HG02623 (cell line): ENCODE measurements around the gene PHPT1.
"Not testable (repeated sequence)": the region's sequence is repeated elsewhere in the genome, so short reads cannot be mapped to it uniquely, and the experiment has no call there.

Experiments used
- ATAC-seq: cut with Tn5 transposase; IDR thresholded peaks from one replicate; pipeline ENCODE4 v1.9.1; 2021; ENCODE audit warnings: moderate library complexity; ENCODE audit not compliant: unreplicated experiment

The PHPT1 gene

DNA sequence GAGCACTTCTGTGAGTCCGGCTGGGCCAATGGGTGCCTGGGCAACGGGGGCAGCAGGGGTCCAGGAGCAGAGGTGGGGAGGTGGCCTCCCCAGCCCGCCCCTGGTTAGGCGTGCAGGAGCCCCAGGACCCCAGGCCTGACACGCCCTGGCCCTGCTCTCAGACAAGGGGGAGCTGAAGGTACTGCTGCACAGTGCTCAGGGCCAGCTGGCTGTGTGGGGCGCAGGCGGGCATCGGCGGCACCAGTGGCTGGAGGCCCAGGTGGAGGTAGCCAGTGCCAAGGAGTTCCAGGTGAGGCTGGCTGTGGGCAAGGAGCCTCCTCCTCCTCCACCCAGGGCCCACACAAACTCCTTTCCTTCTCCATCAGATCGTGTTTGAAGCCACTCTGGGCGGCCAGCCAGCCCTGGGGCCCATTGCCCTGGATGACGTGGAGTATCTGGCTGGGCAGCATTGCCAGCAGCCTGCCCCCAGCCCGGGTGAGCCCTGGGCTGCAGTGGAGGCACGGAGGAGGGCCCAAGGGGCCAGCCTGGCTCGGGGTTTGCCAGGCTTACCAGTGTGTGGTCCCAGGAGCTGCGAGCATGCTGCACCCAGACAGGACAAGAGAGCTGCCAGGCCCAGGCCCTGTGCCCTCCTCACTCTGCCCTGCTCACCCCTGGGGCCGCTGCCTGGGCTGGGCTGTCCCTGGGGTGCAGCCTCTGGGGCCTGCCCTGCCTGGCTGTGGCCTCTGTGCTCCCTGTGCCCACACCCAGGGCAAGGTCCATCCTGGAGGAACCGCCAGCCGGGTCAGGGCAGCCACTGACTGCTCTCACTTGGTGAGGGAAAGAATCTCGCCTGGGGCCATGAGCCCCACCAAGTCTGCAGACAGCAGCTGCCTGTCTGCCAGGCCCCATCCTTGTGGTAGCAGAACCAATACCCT is 9.9 kb downstream of the PHPT1 start:
- no peak for ATAC-seq

DNA sequence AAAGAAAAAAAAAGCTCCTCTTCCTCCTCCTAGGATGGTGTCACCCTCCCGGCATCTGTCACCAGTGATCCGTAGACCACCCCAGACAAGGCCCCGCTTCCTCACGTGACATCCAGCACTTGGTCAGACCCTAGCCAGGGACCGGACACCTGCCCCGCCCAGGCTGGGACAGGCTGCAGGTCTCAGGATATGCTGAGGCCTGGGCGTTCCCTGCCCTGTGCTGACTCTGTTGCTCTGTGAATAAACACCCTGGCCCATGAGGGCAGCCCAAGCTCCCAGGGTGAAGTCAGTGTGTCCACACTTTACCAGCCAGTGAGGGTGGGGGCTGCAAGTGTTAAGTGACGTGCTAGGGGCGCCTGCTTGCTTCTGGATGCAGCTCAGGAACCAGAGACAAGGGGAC is 11.3 kb downstream of the PHPT1 start:
- ATAC-seq, result no peak

DNA sequence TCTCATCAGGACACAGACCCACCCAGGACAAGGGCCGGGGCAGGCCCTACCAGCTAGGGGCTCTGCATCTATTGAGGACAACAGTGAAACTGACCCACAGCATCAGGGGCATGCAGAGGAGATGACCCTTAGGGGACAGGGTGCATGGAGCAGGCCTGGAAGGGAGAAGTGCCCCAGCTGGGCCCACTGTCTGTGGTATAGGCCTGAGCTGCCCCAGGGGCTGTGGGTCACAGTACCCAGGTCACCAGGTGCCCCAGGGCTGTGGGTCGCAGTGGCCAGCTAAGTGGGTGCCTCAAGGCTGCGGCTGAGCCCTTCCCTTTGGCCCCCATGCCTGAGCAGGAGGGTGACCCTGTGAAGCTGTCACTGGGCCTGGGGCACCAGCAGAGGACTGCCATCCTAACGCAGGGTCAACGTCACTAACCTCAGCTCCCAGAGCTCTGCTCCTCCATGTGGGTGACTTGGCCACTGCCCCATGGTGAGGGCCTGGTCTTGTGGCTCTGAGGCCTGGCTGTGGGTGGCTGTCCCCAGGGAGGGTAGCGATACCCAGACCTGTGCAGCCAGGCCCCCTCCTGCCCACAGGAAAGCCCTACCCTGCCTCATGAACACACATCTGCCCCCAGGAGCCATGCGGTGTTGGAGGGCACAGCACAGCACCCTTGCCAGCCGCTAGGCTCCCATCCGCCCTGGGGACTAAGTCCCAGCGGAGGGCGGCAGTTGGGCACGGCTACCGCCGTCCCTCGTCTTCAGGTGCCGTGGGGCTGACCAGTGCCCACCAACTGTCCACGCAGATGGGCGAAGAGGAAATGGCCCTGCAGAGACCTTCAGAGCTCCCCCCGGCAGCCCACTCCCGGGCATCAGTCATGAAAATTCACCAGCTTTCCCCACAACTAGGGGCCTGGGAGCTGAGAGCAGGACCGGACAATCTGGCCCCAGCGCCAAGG is 12.0 kb downstream of the PHPT1 start:
- no peak for ATAC-seq

DNA sequence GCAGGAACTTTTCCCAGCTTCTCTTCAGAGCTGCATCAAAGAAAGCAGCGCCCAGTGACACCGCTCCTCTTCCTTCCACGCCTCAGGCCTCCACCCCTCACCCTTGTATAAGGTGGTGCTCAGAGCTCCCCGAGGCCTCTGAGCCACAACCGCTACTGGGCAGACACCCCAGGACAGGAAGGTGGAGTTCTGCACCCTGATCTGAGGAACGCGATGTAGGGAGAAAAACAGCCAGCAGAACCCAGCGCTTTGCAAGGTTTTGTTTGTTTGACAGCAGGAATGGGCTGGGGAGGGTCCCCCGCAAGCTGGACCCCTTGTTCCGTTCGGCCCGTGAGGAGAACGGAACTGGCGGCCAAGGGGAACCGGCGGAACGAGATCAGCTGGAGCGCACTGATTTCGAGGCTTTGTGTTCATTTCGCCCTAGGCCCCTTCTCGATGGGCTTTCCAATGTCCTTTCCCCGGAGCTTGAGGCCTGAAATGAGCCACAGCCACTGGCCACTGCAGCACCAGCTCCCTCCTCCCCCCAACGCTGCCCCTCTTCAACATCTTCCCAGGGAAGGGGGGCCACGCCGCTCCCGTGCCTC is 12.8 kb downstream of the PHPT1 start:
- ATAC-seq, result no peak

DNA sequence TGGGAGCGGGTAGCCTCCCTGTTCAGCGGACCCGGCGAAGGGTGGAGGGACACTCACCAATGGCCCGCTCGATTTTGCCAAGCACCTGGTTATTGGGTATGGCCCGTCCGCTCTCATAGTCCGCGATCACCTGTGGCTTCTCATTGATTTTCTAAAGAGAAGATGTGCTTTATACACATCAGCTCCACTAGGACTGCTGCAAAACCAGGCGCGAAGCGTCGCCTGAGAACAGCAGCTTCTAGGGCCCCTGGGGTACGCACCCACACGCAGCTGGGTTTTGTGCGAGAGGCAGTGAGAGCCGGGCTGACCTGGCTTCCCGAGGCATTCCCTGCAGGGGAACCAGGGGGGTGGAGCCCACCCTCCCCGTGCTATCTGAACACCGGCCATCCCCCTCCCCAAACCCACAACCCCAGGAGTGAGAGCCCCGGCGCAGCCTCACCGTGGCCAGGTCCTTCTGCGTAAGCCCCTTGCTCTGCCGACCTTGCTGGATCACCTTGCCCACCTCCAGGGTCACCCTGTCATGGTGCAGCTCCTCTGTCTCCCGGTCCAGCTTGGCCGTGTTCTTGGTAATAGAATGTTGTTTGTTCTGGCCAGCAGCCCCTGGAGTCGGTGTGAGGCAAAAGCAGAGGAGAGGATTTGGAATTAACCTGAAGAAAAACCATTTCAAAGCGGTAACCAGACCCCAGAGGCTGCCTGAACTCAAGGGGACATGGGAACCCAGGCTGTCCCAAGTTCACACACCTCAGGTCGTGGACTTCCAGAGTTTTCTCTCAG is 13.8 kb downstream of the PHPT1 start:
- no peak for ATAC-seq

DNA sequence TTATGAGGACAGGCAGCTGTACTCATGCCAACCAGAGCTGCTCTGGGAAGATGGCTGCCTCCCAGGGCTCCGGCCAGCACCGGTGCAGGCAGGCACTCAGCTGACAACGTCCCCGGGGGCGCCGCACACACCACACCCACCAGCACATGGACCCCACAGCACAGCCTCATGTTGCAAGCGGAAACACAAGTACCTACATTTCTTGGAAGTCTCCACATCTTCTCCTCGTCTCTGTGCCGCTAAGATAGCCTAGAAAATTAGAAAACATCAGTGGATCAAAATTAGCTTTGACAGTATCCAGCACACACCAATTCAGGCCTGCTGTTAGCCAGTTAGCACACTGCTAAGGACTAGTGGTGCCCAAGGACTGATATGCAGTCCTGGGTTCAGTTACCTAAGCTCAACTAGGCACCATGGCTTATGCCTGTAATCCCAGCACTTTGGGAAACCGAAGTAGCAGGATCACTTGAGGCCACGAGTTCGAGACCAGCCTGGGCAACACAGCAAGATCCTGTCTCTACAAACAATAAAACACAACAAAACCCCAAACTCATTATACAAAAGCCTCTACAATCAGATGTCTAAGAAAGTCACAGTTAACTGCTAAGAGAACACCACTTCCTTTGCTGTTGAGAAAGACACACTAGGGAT is 14.5 kb downstream of the PHPT1 start:
- no peak for ATAC-seq

DNA sequence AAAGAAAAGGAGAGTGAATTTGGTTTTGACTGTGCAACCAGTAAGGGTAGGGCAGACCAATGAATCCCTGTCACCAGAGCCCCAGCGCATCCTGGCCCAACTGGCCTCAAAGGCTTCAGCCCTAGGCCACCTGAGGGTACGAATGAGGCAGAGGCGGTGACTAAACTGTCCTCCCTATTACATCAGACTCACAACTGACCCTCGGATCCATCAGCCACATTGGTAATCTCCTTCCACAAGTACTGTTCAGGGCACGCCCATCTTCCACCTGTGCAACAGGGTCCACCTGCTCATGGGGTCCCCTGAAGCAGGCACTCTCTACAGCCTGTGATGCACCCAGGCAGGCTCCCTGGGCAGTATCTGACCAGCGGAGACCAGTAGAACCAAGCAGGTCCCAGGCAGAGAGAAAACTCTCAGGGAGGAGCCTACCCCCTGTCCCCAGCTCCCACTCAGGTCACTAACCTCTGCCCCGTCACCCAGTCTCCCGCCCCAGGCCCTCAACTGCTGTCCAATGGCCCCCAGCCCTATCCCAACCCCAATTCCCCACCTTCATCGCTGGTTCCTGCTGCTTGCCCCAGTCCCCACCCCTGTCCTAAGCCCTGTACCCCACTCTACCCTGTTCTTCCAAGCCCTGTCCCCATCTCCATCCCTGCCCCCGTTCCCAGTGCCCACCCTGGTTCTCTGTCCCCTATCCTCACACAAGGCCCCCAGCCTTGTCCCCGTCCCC is 16.0 kb downstream of the PHPT1 start:
- no peak for ATAC-seq

DNA sequence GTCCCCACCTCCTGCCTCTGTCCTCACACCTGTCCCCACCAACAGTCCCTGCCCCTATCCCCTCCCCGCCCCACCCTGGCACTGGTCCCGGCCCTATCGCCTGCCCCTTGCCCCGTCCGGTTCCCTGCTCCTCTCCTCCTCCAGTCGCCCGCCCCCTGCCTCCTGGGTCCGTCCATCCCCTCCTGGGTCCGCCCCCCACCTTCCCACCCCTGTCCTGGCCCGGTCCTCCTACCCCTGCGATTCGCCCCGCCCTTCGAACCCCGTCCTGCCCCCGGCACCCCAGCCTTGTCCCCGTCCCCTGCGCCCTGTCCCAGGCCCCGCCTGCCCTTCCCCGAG is 16.5 kb downstream of the PHPT1 start:
- no peak for ATAC-seq

DNA sequence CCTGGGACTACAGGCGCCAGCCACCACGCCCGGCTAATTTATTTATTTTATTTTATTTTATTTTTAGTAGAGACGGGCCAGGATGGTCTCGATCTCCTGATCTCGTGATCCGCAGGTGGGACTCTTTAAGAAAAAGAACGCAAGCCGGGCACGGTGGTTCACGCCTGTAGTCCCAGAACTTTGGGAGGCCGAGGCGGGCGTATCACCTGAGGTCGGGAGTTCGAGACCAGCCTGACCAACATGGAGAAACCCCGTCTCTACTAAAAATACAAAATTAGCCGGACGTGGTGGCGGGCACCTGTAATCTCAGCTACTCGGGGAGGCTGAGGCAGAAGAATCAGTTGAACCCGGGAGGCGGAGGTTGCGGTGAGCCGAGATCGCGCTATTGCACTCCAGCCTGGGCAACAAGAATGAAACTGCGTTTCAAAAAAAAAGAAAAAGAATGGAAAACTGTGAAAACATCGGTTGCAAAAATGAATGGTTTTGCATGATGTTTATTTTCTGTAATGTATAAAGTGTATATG is 17.8 kb downstream of the PHPT1 start:
- ATAC-seq, result not testable (repeated sequence)

DNA sequence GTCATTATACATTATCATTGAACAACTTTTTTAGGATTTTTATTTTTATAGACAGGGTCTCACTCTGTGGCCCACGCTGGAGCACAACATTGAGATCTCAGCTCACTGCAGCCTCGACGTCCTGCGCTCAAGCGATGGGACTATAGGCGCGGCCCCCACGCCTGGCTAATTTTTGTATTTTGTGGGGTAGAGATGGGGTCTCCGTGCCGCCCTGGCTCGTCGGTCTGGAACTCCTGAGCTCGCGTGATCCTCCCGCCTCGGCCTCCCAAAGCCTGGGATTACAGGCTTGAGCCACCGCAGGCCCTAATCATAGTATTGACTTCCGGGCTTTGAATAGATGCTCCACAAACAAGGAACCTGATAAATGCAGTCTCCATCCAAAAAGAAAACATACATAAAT is 18.3 kb downstream of the PHPT1 start:
- ATAC-seq, result no peak

DNA sequence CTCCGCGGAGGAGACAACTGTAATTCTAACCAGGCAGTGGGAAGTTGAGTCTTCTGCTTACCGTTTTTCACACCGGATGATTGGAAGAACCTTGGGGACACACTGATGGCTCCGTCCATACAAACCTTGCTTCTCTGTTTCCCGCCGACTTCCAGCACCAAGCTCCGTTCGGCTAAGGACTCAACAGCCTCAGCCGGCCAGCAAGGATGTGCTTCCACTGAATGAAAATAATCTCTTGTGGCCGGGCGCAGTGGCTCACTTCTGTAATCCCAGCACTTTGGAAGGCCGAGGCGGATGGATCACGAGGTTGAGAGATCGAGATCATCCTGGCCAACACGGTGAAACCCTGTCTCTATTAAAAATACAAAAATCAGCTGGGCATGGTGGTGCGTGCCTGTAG is 18.7 kb downstream of the PHPT1 start:
- no peak for ATAC-seq

DNA sequence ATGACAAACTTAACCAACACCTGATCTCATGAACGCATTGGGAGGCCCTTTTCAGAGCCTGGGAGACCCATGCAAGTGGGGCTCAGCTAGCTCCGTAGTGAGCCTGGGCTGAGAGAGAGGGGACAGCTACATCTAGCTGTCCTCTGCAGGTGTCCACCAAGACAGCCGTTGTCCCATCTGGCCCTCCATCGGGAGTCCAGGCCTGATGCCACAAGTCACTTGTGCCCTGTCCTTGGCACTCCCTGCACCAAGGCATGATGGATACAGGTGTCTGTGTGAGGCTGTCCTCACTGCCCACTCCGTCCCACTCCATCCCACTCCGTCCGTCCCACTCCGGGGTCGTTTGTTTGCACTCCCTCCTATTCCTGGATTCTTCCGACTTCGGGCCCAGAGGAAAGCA is 19.4 kb downstream of the PHPT1 start:
- ATAC-seq, result no peak

DNA sequence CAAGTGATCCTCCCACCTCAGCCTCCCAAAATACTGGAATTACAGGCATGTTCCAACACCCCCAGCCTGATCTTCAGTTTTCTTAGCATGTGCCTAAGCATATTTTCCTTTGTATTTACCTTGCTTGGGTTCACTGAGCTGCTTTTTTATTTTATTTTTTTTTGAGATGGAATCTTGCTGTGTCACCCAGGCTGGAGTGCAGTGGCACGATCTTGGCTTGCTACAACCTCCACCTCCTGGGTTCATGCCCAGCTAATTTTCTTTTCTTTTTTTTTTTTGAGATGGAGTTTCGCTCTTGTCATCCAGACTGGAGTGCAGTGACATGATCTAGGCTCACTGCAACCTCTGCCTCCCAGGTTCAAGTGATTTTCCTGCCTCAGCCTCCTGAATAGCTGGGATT is 20.4 kb downstream of the PHPT1 start:
- not testable (repeated sequence) for ATAC-seq

DNA sequence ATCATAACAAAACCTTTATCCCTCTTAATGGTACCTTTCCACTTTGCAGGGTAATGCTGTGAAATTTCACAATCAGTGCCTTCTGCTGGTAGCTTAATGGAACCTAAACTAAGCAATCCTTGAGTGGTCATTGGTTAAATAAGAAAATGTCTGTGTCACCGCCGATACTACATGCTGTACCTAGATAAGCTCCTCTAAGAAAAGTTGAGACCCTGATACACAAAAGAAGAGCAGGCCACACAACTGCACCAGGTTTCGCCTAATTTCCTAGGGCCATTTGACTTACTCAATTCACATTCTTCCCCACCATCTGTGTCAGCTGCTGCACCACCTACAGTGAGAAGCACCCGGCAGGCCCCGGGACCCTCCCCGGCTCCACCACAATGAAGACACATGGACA is 25.9 kb downstream of the PHPT1 start:
- no peak for ATAC-seq

DNA sequence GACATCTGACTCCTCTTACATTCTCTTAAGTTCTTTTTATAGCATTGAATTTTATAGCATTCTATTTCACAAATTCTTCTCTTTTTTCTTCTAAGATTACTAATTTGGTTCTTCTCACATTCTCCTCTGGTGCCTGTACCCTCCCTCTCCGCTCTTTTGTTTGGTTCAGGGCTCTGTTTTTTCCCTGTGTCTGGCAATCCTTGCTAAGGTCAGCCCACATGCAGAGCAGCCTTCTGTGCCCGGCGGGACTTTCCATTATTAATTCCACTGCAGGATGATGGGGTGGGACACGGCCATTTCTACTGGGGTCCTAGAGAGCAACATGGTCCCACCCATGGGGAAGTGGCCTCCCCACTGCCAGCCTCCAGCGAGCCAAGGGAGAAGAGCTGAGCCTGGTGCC is 27.3 kb downstream of the PHPT1 start:
- ATAC-seq, result no peak

DNA sequence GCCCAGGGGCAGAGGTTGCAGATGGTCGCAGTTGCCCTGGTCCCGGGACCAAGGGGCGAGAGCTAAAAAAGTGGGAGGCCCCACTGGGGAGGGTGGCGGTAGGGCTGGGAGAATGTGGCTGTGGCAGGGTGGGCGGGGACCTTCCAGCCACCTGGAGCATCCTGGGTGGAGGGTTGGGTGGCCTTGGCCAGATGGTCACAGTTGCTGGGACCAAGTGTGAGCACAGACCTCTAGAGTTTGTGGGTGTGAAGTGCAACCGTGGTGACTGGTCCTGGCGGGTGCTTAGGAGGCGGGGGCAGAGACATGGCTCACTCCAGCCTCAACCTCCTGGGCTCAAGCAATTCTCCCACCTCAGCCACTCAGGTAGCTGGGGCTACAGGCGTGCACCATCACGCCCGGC is 31.4 kb downstream of the PHPT1 start:
- ATAC-seq, result no peak

DNA sequence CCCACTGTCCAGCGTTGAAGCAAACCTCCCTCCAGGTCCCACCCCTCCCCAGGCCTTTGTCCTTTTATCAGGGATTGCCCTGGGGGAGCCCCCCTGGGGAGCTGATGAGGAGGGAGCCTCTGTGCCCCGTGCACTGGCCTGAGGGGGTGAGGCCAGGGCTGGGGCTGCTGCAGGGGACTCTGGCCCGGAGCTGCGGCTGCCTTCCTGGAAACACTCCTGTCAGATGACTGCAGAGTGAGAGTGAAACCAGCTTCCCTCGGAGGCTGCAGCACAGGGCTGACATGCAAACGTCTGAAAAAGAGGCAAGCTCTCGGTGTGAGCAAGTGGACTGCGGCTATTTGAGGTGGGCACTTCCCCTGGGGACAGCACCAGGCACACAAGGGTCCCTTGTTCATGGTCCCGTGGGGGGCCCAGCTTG is 32.5 kb downstream of the PHPT1 start:
- no peak for ATAC-seq

DNA sequence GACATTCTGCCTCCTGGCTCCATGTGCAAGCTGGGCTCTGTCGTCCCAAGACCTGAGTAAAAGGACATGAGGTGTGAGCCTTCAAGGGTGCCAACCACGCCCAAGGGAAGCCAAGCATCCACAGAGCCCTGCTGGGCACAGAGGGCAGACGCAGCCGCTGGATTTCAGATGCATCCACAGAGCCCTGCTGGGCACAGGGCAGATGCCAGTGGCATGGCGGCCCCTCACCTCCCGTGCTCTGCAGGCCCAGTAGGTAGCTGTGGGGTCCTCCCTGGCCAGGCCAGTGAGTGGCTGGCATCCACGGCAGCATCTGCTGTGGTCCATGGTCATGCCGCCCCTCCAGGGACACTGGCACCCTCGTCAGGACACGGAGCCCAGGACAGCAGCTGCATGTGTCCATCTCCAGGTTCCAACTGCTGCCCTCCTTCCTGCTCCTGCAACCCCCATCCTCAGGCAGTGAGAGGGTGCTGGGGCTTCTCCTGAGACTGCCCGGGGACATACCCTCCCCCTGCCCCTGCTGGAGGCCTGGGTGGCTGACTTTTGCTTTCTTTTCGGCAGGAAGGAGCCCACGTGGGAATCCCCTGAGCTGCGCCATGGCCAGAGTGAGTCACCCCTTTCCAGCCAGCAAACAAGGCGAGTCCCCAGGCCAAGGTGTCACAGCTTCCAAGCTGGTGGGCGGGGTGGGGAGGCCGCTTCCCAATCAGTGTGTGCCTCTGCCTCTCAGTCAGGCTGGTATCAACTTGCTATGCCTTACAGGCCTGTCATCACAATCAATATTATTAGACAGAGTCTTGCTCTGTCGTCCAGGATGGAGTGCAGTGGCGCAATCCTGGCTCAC is 33.1 kb downstream of the PHPT1 start:
- ATAC-seq, result no peak

DNA sequence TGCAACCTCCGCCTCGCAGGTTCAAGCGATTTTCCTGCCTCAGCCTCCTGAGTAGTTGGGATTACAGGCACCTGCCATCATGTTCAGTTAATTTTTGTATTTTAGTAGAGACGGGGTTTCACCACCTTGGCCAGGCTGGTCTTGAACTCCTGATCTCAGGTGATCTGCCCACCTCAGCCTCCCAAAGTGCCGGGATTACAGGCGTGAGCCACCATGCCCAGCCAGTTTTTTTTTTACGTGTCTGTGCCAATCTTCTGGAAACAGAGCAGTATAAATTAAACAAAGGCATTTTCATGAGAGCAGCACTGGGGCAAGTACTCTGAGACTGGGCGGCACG is 33.7 kb downstream of the PHPT1 start:
- ATAC-seq, result not testable (repeated sequence)
